Gastrocnemius medialis (tissue), 4 donors: ENCODE measurements around the gene CHKA.

Source experiments
- POLR2A ChIP-seq, 2 donors: fragments of 450-650 bp; IDR thresholded peaks; one replicate each; pipeline ENCODE4 v1.6.1; 2017; ENCODE audit warnings: antibody characterized with exemption in 2 of 2, mild to moderate bottlenecking in 2 of 2, moderate library complexity in 2 of 2
- TF ChIP-seq, protein P1 (sequence below), 5 experiments: fragments of 450-650 bp in 3 of 5; fragments of 200-600 bp in 2 of 5; sonication (generic) in 2 of 5; IDR thresholded peaks in 4 of 5; conservative IDR thresholded peaks in 1 of 5; 1 replicate in 4 of 5; 2 replicates in 1 of 5; pipeline ENCODE4 v1.5.1; 2016 to 2019; ENCODE audit warnings: antibody characterized with exemption in 5 of 5, mild to moderate bottlenecking in 3 of 5, moderate library complexity in 3 of 5

DNA sequence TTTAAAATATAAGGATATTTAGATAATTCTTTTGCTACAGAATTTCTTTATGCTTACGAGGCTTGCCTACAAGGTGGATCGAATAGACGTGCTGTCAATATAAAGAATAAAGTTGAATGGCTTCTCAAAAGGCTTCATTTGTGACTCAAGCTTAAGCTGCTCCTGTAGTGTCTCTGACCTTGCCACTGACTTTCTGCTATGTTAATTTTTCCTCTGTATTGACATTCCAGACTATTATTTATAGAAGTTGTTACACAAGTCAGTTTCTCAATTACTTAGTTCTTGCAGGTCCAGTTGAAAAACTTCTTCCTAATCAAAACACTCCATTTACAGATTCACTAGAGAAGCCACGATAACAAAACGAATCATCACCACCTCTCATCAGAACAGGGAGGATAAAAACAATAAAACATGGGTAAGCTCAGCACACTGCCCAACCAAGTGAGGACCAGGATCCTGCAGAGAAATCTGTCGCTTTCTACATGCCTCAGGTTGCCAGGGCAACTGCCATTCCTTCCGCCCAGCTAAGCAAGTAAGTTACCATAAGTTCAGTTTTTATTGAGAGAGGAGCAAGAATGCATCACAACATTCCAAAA, 39.0 kb upstream of the CHKA start:
- TF ChIP-seq, protein P1, sequence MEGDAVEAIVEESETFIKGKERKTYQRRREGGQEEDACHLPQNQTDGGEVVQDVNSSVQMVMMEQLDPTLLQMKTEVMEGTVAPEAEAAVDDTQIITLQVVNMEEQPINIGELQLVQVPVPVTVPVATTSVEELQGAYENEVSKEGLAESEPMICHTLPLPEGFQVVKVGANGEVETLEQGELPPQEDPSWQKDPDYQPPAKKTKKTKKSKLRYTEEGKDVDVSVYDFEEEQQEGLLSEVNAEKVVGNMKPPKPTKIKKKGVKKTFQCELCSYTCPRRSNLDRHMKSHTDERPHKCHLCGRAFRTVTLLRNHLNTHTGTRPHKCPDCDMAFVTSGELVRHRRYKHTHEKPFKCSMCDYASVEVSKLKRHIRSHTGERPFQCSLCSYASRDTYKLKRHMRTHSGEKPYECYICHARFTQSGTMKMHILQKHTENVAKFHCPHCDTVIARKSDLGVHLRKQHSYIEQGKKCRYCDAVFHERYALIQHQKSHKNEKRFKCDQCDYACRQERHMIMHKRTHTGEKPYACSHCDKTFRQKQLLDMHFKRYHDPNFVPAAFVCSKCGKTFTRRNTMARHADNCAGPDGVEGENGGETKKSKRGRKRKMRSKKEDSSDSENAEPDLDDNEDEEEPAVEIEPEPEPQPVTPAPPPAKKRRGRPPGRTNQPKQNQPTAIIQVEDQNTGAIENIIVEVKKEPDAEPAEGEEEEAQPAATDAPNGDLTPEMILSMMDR (IDR thresholded peaks at IDR 0.05 in 4 of 5, conservative IDR thresholded peaks at IDR 0.05 in 1 of 5) = no peak
- no peak for TF ChIP-seq POLR2A (IDR thresholded peaks at IDR 0.05)
